ENCODE data around the gene ATP6V0D1. TPM values are rescaled to one million over a fixed set of nuclear protein-coding genes. Genes with fewer than 3 reads are reported as not detected.

The ATP6V0D1 gene
- total and polyA plus RNA-seq, 10 donors, result 37.3 to 133 (median 105) TPM

GRCh38 chr16:67399218-67399733 is 81.7 kb downstream of the ATP6V0D1 start:
- H3K9me3 ChIP-seq, result no peaks in the 10 kb centered on the region
- TF ChIP-seq POLR2A (IDR thresholded peaks at IDR 0.05), result no peak
- TF ChIP-seq POLR2AphosphoS5 (IDR thresholded peaks at IDR 0.05), result peak; percentile 18 to 68 (median 59)
- TF ChIP-seq CTCF (IDR thresholded peaks at IDR 0.05 in 8 of 11, conservative IDR thresholded peaks at IDR 0.05 in 3 of 11), result peak; percentile 45 to 90 (median 79)
- peaks cover 0 to 38% (median 9%) of the 10 kb centered on the region in 7 donors for H3K27me3 ChIP-seq (replicated peaks in 1 of 7)
- intact Hi-C loops (cut with DNase I; ENCODE audit: low total_unique reads), result no loop called here
- peak; percentile 86 for DNase-seq
- H3K4me3 ChIP-seq, result peak overlapping the region in 2 of 8 donors; percentile 7 to 40
- WGBS, 5 donors, result 21 to 40% (median 31%) methylated on average over 14 to 42 of the region's 42 CpGs
- H3K27ac ChIP-seq, result no peak overlapping the region
- peaks cover 16 to 62% (median 42%) of the 10 kb centered on the region in 6 donors for H3K4me1 ChIP-seq
- no peaks in the 10 kb centered on the region for H3K36me3 ChIP-seq

GRCh38 chr16:67398546-67399217 is 82.3 kb downstream of the ATP6V0D1 start:
- Histone ChIP-seq H3K4me1 (peaks cover 22 to 62% (median 45%) of the 10 kb centered on the region in 6 donors), H3K9me3 (no peaks in the 10 kb centered on the region), H3K4me3 (peak overlapping the region in 1 of 8 donors; percentile 40), H3K27me3 (replicated peaks in 1 of 7) (peaks cover 0 to 44% (median 15%) of the 10 kb centered on the region in 7 donors), H3K36me3 (no peaks in the 10 kb centered on the region), H3K27ac (no peak overlapping the region)
- 86 to 95% (median 89%) methylated on average over 17 to 19 of the region's 19 CpGs for WGBS, 5 donors
- DNase-seq, result peak; percentile 48
- intact Hi-C loops (cut with DNase I; ENCODE audit: low total_unique reads), result no loop called here
- no peak for TF ChIP-seq POLR2AphosphoS5 (IDR thresholded peaks at IDR 0.05)
- no peak for TF ChIP-seq CTCF (IDR thresholded peaks at IDR 0.05 in 8 of 11, conservative IDR thresholded peaks at IDR 0.05 in 3 of 11)
- no peak for TF ChIP-seq POLR2A (IDR thresholded peaks at IDR 0.05)

GRCh38 chr16:67397812-67398545 is 83.0 kb downstream of the ATP6V0D1 start:
- Histone ChIP-seq H3K27me3 (replicated peaks in 1 of 7) (peaks cover 0 to 51% (median 18%) of the 10 kb centered on the region in 7 donors), H3K9me3 (no peaks in the 10 kb centered on the region), H3K27ac (no peak overlapping the region), H3K36me3 (no peaks in the 10 kb centered on the region), H3K4me1 (peaks cover 29 to 66% (median 49%) of the 10 kb centered on the region in 6 donors), H3K4me3 (no peak overlapping the region)
- WGBS, 5 donors, result 85 to 92% (median 89%) methylated on average over 19 to 22 of the region's 22 CpGs
- TF ChIP-seq POLR2A (IDR thresholded peaks at IDR 0.05) (no peak), CTCF (IDR thresholded peaks at IDR 0.05 in 8 of 11, conservative IDR thresholded peaks at IDR 0.05 in 3 of 11) (no peak), POLR2AphosphoS5 (IDR thresholded peaks at IDR 0.05) (peak in 1 of 3 donors; percentile 17)
- intact Hi-C loops (cut with DNase I; ENCODE audit: low total_unique reads), result no loop called here
- peak; percentile 72 for DNase-seq
